HepG2 (cell line): Measurements from ENCODE around the gene MRPL51. TPM values are rescaled to one million over a fixed set of nuclear protein-coding genes. Genes with fewer than 3 reads are reported as not detected.
A peak's percentile ranks its signal among the peaks of the same experiment; 100 is the strongest.

Experiments used
- ATF1 ChIP-seq: IDR thresholded peaks from 2 replicates; pipeline ENCODE4 v1.6.1; 2016; ENCODE audit warnings: mild to moderate bottlenecking, control low read depth
- BCL6 ChIP-seq: IDR thresholded peaks from 2 replicates; pipeline ENCODE4 v1.6.1; 2016; ENCODE audit warnings: missing genetic modification reagents, missing compliant biosample characterization
- BRD4 ChIP-seq: sonication (generic); formaldehyde crosslinking; IDR thresholded peaks from 2 replicates; pipeline ENCODE4 v1.4.0; 2020; ENCODE audit warnings: missing genetic modification reagents
- IKZF1 ChIP-seq: fragments of 450-650 bp; IDR thresholded peaks from 2 replicates; pipeline ENCODE4 v1.7.1; 2016
- KLF11 ChIP-seq: IDR thresholded peaks from 2 replicates; pipeline ENCODE4 v1.6.1; 2016; ENCODE audit warnings: missing compliant biosample characterization
- MAFF ChIP-seq: IDR thresholded peaks from 2 replicates; pipeline ENCODE4 v1.6.1; 2011; ENCODE audit warnings: low read depth, low read length, improper control_type of control experiment
- PBX2 ChIP-seq: IDR thresholded peaks from 2 replicates; pipeline ENCODE4 v1.6.1; 2016; ENCODE audit warnings: control low read depth
- REST ChIP-seq, 2 experiments: IDR thresholded peaks; 2 replicates each; pipeline ENCODE4 v1.6.1; 2011 to 2012; ENCODE audit warnings: low read length in 2 of 2, borderline replicate concordance in 1 of 2, low read depth in 1 of 2, mild to moderate bottlenecking in 1 of 2, moderate library complexity in 1 of 2
- RNF219 ChIP-seq: sonication (generic); formaldehyde crosslinking; IDR thresholded peaks from 2 replicates; pipeline ENCODE4 v1.5.0; 2020; ENCODE audit warnings: mild to moderate bottlenecking, missing genetic modification reagents
- SAP130 ChIP-seq: IDR thresholded peaks from 2 replicates; pipeline ENCODE4 v1.6.1; 2016; ENCODE audit warnings: low read depth
- SNAI1 ChIP-seq: sonication (generic); formaldehyde crosslinking; IDR thresholded peaks from 2 replicates; pipeline ENCODE4 v1.5.0; 2020; ENCODE audit warnings: mild to moderate bottlenecking, missing genetic modification reagents, borderline replicate concordance
- TBX2 ChIP-seq: sonication (generic); formaldehyde crosslinking; IDR thresholded peaks from 2 replicates; pipeline ENCODE4 v1.5.0; 2020; ENCODE audit warnings: missing genetic modification reagents, mild to moderate bottlenecking, borderline replicate concordance
- XRCC5 ChIP-seq: fragments of 200-400 bp; formaldehyde crosslinking; optimal IDR thresholded peaks from 2 replicates; pipeline ENCODE3; 2017; ENCODE audit warnings: mild to moderate bottlenecking, low read length
- ZBTB3 ChIP-seq: sonication (generic); formaldehyde crosslinking; IDR thresholded peaks from 2 replicates; pipeline ENCODE4 v1.4.0; 2020; ENCODE audit warnings: low read depth, mild to moderate bottlenecking, moderate library complexity, missing genetic modification reagents, borderline replicate concordance
- ZBTB43 ChIP-seq: sonication (generic); formaldehyde crosslinking; conservative IDR thresholded peaks from 2 replicates; pipeline ENCODE4 v1.4.0; 2020; ENCODE audit warnings: missing genetic modification reagents
- ZNF260 ChIP-seq: sonication (generic); formaldehyde crosslinking; IDR thresholded peaks from 2 replicates; pipeline ENCODE4 v1.4.0; 2020; ENCODE audit warnings: missing genetic modification reagents, low read depth, mild to moderate bottlenecking, borderline replicate concordance
- ZNF296 ChIP-seq: sonication (generic); formaldehyde crosslinking; conservative IDR thresholded peaks from 2 replicates; pipeline ENCODE4 v1.5.0; 2020; ENCODE audit warnings: mild to moderate bottlenecking, missing genetic modification reagents
- ZNF331 ChIP-seq: sonication (generic); formaldehyde crosslinking; IDR thresholded peaks from 2 replicates; pipeline ENCODE4 v1.4.0; 2020; ENCODE audit warnings: missing genetic modification reagents
- ZNF350 ChIP-seq: sonication (generic); formaldehyde crosslinking; IDR thresholded peaks from 2 replicates; pipeline ENCODE4 v1.4.0; 2020; ENCODE audit warnings: mild to moderate bottlenecking, low read depth, missing genetic modification reagents, borderline replicate concordance
- ZNF597 ChIP-seq: sonication (generic); formaldehyde crosslinking; IDR thresholded peaks from 2 replicates; pipeline ENCODE4 v1.5.0; 2020; ENCODE audit warnings: missing genetic modification reagents
- polyA plus RNA-seq, 8 experiments: library from polyadenylated mRNA; depleted of rRNA in 3 of 8; stranded (reverse) in 7 of 8; unstranded in 1 of 8; fragments of >200 nt; fragmentation: Illumina TruSeq in 4 of 8; extraction: Trizol in 4 of 8; gene quantifications; 2 replicates each; pipeline versions ENCODE4 v1.2.1 to v1.2.3, GENCODE V29; 2011 to 2016; ENCODE audit warnings: low read depth in 4 of 8, missing spikeins in 1 of 8, mixed read lengths in 1 of 8; ENCODE audit not compliant: insufficient read depth in 1 of 8
- total RNA-seq, 5 experiments: library from RNA; depleted of rRNA; stranded (reverse); fragments of >200 nt; fragmentation: Illumina TruSeq; extraction: Trizol; gene quantifications; 2 replicates each; pipeline ENCODE4 v1.2.3, GENCODE V29; 2016; ENCODE audit warnings: low read depth in 1 of 5

MRPL51 gene
- total and polyA plus RNA-seq, 2 of the 13 experiments (the other 11 are each of a cell fraction or from before 2014, with no cell fraction given): 64.8 to 278 TPM

GRCh38 chr12:6451348-6452244 lies 41.5 kb downstream of the MRPL51 start, which contains the start of gene TAPBPL (continued):
- TF ChIP-seq ZBTB43 (CRISPR knock-in tag) (peak; percentile 54; the same call in 1 of the 2 replicates), MAFF (no peak), ZNF350 (CRISPR knock-in tag) (peak; percentile 31), ZBTB3 (CRISPR knock-in tag) (0 out of 2 replicates have a peak, but pooled peaks have one; percentile 33), PBX2 (CRISPR knock-in tag) (peak; percentile 65; the same call in 1 of the 2 replicates), SNAI1 (peak; percentile 88), RNF219 (CRISPR knock-in tag) (no peak), ZNF260 (no peak), REST (IDR thresholded peaks at IDR 0.05; ENCODE audit: borderline replicate concordance in 1 of 2, low read depth in 1 of 2, low read length in 2 of 2) (no peak), ATF1 (no peak), XRCC5 (peak; percentile 61), ZNF331 (CRISPR knock-in tag) (no peak), KLF11 (CRISPR knock-in tag) (no peak), ZNF296 (CRISPR knock-in tag) (no peak), BRD4 (CRISPR knock-in tag) (no peak), IKZF1 (no peak), BCL6 (CRISPR knock-in tag) (0 out of 2 replicates have a peak, but pooled peaks have one; percentile 17), TBX2 (peak; percentile 31; the same call in 1 of the 2 replicates), SAP130 (CRISPR knock-in tag) (peak; percentile 77), ZNF597 (CRISPR knock-in tag) (no peak)
